Activated T-helper 1 cell treated with Interleukin-2 at 50 U/mL for 16 hours (primary cell): ENCODE results near the gene CLDN5.

Experiments
- DNase-seq: peaks from one replicate; pipeline ENCODE4 v3.0.0-alpha.2; 2020; ENCODE audit warnings: low read depth

CLDN5 gene

DNA sequence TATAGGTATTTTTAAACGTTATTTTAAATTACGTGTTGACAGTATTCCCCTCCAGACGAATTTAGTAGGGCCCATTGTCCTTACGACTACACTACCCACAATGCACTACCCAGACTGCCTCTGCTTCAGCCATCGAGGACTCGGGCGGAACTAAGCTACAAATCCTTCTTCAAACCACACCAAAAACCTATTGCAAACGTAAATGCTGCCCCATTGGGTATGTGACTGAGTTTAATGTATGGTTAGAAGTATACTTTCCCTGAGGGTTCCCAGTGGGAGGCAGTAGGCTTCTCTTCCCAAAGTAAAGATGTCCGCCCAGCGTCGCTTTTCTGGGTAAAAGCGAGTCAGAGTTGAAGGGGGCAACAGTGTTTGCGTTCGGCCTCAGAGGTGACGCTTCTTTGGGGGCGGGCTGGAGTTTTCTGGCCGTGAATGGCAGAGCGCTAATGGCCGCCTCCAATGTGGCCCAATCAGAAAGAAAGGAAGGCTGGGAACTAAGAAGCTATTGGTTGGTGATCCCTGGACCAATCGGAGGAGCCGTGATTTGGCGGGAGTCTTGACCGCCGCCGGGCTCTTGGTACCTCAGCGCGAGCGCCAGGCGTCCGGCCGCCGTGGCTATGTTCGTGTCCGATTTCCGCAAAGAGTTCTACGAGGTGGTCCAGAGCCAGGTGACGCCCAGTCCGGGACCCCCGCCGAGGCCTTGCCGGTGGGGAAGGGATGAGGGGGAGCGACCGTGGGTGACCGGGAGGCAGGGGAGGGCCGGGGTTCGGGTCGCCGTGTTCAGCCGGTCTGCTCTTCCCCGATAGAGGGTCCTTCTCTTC is 44.6 kb downstream of the CLDN5 start, which contains the start of gene CDC45:
CDC45 (plus strand) TSS at position 566 of the 818 bp plus-strand sequence; CDS start at position 615, 49 bp downstream.
- peak; percentile 86 for DNase-seq

DNA sequence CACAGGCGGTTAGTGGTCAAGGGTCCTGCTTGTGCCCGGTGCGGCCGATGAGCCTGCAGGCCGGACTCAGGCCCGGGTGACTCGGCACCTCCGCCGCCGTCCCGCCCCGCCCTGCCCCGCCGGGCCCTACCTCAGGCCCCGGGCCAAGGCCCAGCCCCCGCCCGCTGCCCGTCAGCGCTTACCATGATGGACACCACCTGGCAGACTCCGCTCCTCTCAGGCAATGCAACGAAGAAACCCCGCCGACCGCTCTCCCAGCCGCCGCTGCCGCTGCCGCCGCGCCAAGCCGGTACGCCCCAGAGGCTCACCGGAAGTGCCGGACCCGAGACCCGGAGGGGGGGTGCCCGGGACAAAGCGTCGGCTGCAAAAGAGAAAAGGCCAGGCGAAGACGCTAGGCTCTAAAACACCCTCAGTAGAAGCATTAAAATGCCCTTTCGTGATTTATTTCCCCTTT is 45.3 kb downstream of the CLDN5 start, which contains the start of gene UFD1:
UFD1 (minus strand) TSS at position 293 of the 454 bp plus-strand sequence; CDS start at position 185, 108 bp downstream.
- DNase-seq, result peak; percentile 70

DNA sequence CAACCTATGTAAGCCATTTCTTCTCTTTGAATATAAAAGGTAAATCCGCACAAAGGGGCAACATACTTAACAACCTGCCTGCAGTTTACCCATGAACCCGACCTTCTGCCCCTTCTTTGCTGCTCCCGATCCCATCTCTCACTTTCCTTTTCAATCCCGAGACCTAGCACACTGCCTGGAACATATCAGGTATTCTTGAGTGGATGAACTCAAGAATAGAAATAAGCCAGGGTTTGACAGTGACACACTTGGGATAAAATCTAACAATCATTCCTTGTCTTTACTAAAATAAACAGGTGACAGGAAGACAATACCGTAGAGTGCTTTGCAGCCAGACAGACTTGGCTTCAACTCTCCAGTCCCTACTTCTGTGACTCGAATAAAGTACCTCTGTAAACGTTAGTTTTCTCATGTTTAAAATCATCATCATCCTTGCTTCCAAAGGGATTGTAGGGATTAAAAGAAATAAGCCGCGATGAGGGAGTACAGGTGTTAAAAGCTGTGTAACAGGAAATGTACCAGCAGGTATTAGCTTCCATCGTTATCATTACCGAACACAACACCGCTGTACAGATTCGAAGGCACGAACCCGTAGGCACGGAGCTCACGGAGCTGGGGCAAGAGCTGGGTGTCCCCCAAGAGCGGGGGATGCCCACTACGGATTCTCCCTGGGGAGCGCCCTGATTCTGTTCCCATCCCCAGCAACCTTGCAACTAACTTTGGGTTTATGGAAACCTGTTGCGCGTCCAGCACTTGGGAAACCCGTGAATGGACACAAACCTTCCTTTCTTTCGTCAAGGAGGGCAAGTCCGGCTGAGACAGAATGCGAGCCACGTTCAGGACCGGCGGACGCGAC is 45.9 kb downstream of the CLDN5 start:
- DNase-seq, result no peak

DNA sequence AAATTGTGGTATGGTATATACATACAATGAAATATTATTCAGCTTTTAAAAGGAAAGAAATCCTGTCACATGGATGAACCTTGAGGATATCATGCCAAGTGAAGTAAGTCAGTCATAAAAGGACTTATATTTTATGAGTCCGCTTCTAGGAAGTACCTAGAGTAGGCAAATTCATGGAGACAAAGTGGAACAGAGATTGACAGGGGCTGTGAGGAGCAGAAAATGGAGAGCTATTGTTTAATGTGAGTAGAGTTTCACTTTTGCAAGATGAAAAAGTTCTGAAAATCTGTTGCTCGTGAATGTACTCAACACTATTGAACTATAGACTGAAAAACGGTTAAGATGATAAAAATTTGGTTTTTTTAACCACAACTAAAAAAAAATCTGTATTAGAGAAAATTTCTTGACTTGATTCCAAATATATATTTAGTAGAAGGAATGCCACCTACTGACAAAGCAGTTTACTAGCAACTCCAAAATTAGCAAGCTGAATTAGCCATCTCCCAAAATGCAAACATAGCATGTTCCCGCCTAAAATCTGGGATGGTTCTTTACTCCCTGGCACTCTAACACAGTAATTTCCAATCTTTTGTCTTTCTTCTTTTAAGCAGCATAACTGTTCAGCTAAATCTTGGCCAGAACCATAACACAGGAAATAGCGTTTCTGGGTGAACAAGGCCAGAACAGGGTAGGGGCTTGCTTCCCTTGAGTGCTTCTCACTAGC is 46.7 kb downstream of the CLDN5 start:
- DNase-seq, result no peak

DNA sequence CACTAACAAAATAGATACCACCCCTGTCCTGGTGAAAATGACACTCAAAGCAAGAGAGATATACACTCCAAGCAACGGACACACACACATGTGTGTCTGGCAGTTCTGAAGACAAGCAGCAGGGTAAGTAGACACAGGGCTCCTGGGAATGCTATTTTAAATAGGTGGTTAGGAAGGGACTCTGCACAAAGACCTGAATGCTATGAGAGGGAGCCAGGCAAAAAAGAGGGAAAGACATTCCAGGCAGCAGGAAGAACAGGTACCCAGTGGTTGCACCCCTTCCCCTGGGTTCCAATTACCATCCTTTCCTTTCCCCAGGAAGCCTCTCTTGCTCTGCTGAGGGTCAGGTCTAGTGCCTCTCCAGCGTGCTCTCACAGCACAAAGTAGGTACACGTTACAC is 48.2 kb downstream of the CLDN5 start:
- no peak for DNase-seq

DNA sequence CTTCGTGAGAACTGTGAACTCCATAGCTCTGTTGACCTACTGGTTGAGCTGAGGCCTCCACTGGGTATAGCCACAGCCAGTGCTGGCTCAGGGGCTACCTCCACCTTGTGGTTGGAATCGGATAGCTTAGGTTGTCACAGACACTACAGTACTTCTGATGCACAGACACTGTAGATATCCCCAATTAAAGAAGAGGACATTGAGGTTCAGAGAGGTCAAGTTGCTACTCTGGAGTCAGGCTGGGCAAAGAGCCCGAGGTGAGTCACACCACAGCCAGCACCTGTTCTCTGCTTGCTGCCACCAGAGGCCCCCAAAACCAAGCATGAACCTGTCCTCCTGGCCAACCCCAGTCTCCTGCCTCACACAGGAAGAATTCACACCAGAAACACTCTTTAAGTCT is 50.6 kb downstream of the CLDN5 start:
- DNase-seq, result no peak
